ENCODE measurements around the gene MYT1.

Gene MYT1

GRCh38 chr20:64253443-64253842 is 89.2 kb downstream of the MYT1 start:
- no peak for DNase-seq

- no peak for DNase-seq
Measured at GRCh38 chr20:64254156-64254555, 89.9 kb downstream of the MYT1 start.

- DNase-seq = no peak
Measured at GRCh38 chr20:64254571-64255360, 90.5 kb downstream of the MYT1 start.

GRCh38 chr20:64255361-64256281 is 91.4 kb downstream of the MYT1 start, which contains the start of gene PCMTD2:
Gene PCMTD2, plus strand, starts transcription at chr20:64255748. Its CDS starts 4,218 bp downstream, at chr20:64259966.
- DNase-seq = peak; percentile 88

- DNase-seq = no peak
Measured at GRCh38 chr20:64256282-64256935, 92.2 kb downstream of the MYT1 start.

- no peak for DNase-seq
Measured at GRCh38 chr20:64257107-64257757, 93.0 kb downstream of the MYT1 start.

- DNase-seq = no peak
Measured at GRCh38 chr20:64258071-64258823, 94.0 kb downstream of the MYT1 start.

GRCh38 chr20:64260239-64260638 is 96.0 kb downstream of the MYT1 start:
- DNase-seq = no peak

- DNase-seq = no peak
Measured at GRCh38 chr20:64261138-64261537, 96.9 kb downstream of the MYT1 start.

- DNase-seq = no peak
Measured at GRCh38 chr20:64264091-64264490, 99.8 kb downstream of the MYT1 start.

- DNase-seq = no peak
Measured at GRCh38 chr20:64265201-64265600, 100.9 kb downstream of the MYT1 start.

GRCh38 chr20:64266988-64267387 is 102.7 kb downstream of the MYT1 start:
- no peak for DNase-seq

- no peak for DNase-seq
Measured at GRCh38 chr20:64268174-64268573, 103.9 kb downstream of the MYT1 start.

- no peak for DNase-seq
Measured at GRCh38 chr20:64269604-64270411, 105.6 kb downstream of the MYT1 start.

- no peak for DNase-seq
Measured at GRCh38 chr20:64271636-64272035, 107.4 kb downstream of the MYT1 start.

GRCh38 chr20:64273109-64273508 is 108.9 kb downstream of the MYT1 start:
- DNase-seq = no peak

- DNase-seq = no peak
Measured at GRCh38 chr20:64276817-64277216, 112.6 kb downstream of the MYT1 start.

GRCh38 chr20:64277571-64278316 is 113.5 kb downstream of the MYT1 start:
- DNase-seq = no peak

- DNase-seq = no peak
Measured at GRCh38 chr20:64278317-64278681, 114.0 kb downstream of the MYT1 start.

GRCh38 chr20:64279826-64280459 is 115.7 kb downstream of the MYT1 start:
- no peak for DNase-seq
